Measurements from ENCODE around the gene SLIT2.
A peak's percentile ranks its signal among the peaks of the same experiment; 100 is the strongest.

The SLIT2 gene, protein sequence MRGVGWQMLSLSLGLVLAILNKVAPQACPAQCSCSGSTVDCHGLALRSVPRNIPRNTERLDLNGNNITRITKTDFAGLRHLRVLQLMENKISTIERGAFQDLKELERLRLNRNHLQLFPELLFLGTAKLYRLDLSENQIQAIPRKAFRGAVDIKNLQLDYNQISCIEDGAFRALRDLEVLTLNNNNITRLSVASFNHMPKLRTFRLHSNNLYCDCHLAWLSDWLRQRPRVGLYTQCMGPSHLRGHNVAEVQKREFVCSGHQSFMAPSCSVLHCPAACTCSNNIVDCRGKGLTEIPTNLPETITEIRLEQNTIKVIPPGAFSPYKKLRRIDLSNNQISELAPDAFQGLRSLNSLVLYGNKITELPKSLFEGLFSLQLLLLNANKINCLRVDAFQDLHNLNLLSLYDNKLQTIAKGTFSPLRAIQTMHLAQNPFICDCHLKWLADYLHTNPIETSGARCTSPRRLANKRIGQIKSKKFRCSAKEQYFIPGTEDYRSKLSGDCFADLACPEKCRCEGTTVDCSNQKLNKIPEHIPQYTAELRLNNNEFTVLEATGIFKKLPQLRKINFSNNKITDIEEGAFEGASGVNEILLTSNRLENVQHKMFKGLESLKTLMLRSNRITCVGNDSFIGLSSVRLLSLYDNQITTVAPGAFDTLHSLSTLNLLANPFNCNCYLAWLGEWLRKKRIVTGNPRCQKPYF (N-terminal part only)

DNA sequence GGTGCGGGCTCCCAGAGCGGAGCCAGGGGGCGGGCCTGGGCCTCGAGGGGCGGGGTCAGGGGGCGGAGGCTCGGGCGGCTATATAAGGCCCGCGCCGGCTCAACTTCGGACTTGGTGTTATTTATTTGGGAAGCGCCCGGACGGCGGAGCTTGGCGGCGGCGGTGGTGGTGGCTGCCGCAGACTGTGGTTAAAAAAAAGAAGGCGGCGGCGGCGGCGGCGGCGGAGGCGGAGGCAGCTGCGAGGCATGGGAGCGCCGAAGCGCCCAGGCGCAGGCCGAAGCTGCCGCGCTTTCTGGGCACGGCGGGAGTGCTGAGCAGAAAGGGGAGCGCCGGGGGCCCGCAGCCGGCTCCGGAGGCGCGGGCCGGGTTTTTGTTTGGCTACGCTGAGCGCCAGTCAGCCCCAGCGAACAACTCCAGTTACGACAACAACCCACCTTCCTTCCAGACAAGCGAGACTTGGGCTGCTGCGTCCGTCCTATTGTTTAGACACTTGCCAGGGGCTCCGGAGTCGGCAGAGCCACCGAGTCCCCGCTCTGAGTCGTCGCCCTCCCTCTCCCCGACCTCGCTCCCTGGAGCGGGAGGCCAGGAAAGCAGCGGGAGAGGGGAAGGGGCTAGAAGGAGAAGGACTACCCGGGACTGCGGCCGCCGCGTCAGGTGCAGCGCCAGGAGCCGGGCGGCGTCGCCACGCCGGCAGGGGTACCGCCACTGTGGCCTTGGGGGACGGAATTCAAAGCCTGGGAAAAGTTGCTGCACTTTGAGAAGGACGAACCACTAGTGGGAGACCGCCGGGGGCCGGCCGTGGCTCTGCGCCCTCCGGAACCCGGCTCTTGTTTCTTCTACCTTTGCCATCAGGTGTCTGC is at the start of gene SLIT2:
Gene SLIT2 (plus strand): TSS at position 110 of the 860 bp plus-strand sequence. CDS start 1,911 bp downstream, outside the sequence.
- peak; percentile 58 to 97 (median 74) for DNase-seq
- intact Hi-C loops (cut with DNase I): no loop called here

DNA sequence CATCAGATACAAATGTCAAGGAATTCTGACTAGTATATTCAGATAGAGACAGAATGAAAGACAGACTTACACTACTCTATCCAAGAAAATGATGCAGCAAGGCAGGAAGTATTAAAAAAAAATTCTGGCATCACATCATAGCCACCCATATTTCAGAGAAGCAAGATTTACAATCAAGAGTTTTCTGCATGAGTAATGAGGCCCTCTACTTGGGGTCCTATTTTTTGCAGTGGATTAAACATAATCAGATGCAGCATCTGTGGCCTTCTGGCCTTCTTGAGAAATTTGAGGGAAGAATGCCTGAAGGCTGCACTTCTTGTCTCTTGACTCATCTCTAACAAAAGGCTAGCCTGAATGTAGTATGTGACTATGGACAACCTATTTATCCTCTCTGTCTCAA is 48.2 kb upstream of the SLIT2 start:
- no peak for DNase-seq
- intact Hi-C loops (cut with DNase I): no loop called here

DNA sequence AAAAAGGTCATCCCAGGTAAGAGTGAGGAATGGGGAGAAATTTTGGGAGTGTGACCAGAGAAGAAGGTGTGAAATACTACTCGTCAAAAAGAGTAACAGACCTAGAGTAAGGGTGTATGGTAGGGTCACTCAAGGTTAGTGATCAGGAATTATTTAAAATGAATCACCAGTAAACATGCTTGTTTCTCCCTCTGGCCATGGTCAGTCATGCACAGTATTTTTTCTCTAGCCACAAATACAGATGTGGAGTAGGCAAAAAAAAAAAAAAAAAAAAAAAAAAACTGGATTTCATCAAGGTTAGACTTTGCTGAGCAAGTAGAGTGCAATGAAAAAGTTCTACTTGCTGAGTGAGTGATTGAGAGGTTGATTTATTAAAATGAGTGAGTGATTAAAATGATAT is 34.2 kb upstream of the SLIT2 start:
- intact Hi-C loops (cut with DNase I): no loop called here
- no peak for DNase-seq

DNA sequence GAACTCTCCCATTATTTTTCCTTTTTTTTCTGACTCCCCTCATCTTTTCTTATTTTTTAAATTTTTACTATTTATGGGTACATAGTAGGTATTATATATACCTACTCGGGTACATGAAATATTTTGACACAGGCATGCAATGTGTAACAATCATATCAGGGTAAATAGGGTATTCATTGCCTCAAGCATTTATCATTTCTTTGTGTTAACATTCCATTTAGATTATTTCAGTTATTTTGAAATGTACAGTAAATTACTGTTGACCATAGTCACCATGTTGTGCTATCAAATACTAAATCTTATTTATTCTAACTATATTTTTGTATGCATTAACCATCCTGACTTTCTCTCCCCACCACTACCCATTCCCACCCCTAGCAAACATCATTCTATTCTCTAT is 33.8 kb upstream of the SLIT2 start:
- no peak for DNase-seq
- intact Hi-C loops (cut with DNase I): no loop called here

DNA sequence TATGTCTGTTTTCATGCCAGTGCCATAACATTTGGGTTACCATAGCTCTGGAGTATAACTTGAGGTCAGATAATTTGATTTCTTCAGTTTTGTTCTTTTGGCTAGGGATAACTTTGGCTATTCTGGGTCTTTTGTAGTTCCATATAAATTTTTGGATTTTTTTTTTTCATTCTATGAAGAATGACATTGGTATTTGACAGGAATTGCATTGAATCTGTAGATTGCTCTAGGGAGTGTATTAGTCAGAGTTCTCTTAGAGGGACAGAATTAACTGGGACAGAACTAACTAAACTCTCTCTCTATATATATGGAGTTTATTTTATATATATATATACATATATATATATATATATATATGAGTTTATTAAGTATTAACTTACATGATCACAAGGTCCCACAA is 32.2 kb upstream of the SLIT2 start:
- no peak for DNase-seq
- intact Hi-C loops (cut with DNase I): no loop called here

DNA sequence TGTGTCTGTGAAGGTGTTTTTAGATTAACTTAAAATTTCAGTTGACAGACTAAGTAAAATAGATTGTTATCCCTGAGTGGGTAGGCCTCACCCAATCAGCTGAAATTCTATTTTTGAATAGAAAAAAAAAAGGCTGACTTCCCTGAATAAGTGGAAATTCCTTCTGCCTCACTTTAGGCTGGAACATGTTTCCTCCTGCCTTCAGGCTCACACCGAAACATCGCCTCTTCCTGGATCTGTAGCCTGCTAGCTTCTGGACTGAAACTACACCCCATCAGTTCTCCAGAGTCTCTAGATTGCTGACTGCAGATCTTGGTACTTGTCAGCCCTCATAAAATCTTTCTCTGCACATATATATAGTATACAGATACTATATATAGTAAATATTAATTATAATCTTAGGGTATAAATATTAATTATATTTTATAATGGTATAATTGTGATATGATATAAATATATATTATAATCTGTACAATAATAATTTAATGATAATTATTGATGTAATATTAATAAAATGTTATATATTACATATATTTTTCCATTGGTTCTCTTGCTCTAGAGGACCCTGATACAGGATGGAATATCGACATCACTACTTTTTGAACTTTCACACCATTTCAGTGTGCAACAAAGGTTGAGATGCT is 13.7 kb upstream of the SLIT2 start:
- DNase-seq: no peak

DNA sequence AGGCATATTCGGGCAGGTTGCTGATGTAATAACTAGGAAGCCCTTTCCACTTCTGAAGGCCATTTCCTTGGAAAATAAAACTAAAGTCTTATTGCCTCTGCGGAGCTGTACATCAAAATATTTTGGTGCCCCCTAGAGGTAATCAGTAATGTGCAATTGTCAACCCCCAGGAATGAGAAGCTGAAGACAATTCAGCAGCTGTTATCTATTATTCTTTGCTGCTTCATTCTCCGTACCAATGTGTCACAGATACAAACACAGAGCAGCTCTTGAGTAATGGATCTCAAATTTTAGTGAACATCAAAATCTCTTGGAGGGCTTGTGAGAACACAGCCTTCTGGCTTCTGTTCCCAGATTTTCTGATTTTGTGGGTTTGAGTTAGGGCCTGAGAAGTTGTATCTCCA is 3.5 kb upstream of the SLIT2 start:
- DNase-seq: no peak
- intact Hi-C loops (cut with DNase I): loop anchor here (2.0 kb wide), 2 partner anchors 1023 to 1559 kb away; no protein-coding TSS in a partner anchor

More for the DNA sequence above, 13.7 kb upstream of the SLIT2 start:
- intact Hi-C loops (cut with DNase I): no loop called here

DNA sequence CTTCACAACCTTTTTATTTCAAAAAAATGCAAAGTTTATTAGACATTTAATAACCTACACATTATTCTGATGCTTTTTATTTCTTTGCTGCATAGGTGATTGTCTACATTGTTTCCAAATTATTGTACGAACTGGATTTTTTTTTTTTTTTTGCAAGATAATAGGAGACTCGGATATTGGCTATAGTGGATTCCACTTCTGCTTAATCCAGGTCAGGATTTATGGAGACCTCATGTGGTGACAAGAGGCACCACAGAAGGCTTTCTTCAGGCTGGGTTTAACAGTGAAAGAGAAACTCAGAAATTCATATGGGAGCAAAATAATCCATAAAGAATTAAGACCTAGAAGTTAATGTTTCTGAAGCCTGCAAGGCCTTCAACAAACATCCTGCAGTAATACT is 2.4 kb upstream of the SLIT2 start:
- DNase-seq: no peak
- intact Hi-C loops (cut with DNase I): loop anchor here (2.0 kb wide), 2 partner anchors 1025 to 1561 kb away; no protein-coding TSS in a partner anchor

DNA sequence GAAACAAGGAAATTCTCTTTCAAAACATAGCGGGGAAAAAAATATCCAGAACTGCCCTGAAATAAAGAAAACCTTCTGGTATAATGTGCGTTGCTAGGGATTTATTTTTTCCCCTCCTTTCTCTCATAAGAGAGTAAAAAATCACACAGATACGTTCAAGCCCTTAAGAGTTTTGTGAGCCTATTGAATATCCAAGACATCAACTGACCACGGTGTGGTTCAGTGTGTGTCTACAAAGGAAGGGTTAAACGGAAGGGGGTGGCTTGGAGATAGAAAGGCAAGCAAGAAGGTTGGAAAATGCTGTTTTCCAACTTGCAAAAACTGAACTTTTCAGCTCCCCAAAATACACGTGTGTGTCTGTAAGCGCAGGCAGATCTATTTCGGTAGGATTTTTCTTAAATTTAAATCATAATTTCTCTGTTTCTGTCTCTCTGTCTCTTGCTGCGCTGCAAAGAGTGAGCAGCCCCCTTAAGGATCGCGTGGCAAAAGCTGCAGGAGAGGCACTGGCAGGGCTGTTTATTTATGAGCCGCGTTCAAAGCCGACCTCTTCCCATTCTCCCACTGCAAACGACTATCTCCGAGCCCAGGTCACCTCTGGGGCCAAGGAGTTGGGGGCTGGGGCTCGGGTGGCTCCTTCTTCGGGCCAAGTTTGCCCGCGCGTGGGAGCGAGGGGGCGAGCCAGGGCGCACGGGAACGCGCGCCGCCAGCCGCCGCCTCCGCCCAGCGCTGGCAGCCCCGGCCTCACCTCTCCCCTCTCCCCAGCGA is 492 bp upstream of the SLIT2 start:
- DNase-seq: peak in 1 of 10 donors; percentile 8
- intact Hi-C loops (cut with DNase I): no loop called here

DNA sequence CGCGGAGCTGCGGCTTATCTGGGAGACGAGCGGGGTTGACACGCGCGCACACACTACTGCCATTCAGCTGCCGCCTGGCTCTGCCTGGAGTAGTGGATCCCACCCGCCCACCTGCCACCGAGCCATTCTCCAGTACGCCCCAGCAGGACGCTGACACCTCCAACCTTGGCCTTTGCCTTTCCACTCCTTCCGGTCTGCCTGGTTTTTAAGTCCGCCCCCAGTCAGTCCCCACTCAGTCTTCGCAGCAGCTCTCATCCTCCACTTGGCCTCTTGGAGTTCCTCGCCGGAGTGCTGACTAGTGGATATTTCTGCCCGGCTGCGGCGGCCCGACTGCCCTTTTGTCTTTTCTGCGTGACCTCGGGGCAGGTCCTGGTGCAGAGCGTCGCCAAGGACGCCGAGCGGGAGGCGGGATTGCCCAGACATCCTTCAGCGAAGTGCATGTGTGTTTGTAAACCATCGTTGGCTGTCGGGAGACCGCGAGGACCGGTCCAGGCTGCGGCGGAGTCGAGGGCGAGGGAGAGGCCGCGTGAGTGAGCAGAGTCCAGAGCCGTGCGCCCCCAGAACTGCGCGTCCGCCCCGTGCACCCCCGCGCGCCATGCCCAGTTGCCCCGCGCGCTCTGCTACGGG is 1.1 kb downstream of the SLIT2 start:
- peak in 8 of 10 donors; percentile 10 to 83 (median 20) for DNase-seq
- intact Hi-C loops (cut with DNase I): no loop called here

DNA sequence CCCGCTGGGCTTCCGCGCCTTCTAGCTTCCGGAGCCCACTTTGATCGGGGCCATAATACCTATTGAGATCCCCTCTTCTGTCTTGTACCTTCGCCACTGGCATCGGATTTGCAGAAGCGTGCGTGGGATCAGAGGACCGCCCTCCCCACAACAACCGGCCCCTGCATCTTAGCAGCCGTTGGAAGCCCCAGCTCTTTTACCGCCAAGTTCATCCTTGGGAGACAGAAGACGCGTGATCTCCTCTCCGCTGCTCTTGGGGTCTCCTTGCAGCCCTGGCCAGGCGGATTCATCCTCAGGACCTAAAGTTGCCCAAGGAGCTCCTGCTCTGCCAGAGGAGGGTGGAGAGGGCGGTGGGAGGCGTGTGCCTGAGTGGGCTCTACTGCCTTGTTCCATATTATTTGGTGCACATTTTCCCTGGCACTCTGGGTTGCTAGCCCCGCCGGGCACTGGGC is 1.6 kb downstream of the SLIT2 start:
- peak in 3 of 10 donors; percentile 11 to 59 (median 58) for DNase-seq

DNA sequence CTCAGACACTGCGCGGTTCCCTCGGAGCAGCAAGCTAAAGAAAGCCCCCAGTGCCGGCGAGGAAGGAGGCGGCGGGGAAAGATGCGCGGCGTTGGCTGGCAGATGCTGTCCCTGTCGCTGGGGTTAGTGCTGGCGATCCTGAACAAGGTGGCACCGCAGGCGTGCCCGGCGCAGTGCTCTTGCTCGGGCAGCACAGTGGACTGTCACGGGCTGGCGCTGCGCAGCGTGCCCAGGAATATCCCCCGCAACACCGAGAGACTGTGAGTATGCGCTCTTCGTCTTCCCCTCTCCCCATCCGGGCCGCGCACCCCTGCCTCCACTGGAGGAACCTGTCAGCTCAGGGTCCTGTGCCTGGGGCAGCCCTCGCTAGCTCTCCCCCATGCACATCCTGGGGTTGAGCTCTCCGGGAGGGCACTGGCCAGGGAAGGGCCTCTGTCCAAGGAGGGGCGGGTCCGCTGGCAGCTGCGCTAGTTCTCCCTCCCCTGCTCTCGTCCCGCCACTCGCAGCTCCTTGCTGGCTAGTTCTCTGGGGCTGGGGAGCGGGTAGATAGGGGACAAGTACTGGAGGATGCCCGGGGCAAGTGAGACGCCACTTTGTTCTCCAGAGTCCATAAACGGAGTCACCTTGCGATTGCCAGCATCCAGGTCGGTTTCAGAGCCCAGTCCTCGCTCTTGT is 2.2 kb downstream of the SLIT2 start:
- intact Hi-C loops (cut with DNase I): no loop called here
- peak; percentile 12 to 86 (median 28) for DNase-seq

More for the DNA sequence above, 1.6 kb downstream of the SLIT2 start:
- intact Hi-C loops (cut with DNase I): no loop called here

DNA sequence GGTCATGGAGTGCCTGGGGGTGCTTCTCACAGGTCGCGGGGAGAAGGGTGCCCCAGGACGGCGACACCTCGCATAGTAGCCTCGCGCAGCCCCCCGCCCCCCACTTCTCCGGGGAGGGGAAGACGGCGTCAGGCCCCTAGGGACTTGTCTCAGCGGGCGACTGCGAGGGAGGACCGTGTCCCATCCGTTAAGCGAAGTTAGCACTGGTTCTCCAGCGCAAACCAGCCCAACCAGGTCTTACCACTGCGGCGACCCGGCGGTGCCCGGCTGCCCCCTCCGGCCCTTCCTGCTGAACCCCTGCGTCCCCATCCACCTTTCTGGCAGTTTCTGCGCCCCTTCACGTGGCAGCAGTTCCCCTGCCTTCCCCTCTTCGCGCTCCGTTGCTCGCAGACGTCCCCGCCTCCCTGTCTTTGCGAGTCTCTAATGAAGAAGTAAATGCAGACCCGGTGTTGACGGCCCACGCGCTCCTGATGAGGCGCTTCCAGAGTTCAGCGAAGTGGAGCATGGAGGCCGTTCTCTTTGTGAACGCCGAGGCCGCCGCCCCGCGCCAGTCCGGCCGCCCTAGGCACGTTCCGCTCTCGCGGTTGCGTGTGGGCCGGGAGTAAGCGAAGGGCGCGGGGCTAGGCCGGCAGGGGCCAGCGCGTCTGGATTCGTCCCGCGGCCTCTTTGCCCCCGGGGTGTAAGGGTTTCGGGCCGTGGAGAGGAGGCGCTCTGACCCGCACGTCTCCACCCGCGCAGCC is 3.0 kb downstream of the SLIT2 start:
- intact Hi-C loops (cut with DNase I): no loop called here
- DNase-seq: peak in 8 of 10 donors; percentile 8 to 85 (median 19)

DNA sequence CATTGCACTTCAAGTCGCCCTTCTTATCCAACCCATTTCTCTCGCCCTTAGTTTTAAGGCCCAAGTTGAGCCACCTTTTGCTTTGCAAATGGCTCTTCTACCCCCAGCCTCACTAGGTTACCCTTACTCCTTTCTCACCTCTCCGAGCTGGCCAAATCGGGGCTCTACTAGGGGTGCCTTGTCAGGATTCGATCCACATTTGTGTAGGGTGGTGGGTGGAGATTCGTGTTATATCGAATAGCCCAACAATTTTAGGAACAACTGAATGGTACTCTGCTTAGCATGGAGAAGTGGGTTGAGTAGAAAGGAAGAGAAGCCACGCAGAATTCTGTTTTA is 3.5 kb downstream of the SLIT2 start:
- no peak for DNase-seq
- intact Hi-C loops (cut with DNase I): no loop called here

DNA sequence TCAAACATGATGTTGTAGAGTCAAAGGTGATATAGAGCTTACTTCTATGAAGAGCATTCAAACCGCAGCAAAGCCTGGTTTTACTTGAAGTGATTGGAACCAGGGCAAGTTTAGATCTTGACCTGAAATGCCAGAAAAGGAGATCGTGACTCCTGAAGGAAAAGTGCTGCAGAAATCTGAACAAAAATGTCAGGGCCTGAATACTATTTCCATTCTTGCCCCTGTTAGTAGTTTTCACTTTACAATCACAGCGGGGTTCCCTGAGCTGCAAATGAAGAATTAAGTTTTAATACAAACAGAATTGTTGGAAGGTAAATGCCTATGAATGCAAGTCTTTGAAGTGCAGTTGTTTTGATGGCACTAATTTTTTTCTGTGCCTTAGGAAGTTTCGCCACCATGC is 4.1 kb downstream of the SLIT2 start:
- DNase-seq: no peak
- intact Hi-C loops (cut with DNase I): no loop called here

DNA sequence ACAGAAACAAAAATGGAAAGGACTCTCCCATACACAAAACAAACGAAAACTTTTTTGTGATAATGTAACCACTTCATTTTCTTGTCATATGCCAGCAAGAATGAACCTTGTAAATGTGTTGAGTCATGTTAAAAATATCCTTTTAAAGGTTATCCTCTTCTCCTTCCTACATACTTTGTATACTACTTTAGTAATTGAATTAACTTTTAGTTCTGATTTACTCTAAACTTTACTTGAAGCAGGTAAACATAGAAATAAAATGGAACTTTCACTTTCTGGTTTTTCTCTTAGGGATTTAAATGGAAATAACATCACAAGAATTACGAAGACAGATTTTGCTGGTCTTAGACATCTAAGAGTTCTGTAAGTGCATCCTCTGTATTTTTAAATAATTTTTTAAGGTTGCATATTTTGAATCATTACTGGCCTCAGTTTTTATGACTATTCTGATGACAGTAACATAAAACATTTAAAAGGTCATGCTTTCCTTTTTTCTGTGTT is 4.7 kb downstream of the SLIT2 start:
- no peak for DNase-seq
- intact Hi-C loops (cut with DNase I): no loop called here

DNA sequence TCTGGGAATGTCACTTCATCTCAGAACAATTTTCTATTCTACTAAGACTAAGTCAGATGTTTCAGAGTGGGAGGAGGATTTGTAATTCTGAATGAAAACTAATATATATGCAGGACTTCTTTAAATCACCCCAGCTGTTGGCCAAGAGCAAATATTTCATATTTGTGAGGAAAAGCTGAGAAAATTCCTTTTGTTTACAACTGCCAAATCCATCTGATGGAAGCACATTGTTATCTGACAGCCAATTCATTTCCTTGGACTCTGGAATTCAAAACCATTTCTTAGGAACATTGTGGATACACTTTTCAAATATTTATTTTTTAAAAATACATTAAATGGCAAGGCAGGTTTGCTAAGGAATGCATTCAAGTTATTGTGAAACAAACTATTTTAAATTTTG is 8.0 kb downstream of the SLIT2 start:
- DNase-seq: no peak
- intact Hi-C loops (cut with DNase I): no loop called here

DNA sequence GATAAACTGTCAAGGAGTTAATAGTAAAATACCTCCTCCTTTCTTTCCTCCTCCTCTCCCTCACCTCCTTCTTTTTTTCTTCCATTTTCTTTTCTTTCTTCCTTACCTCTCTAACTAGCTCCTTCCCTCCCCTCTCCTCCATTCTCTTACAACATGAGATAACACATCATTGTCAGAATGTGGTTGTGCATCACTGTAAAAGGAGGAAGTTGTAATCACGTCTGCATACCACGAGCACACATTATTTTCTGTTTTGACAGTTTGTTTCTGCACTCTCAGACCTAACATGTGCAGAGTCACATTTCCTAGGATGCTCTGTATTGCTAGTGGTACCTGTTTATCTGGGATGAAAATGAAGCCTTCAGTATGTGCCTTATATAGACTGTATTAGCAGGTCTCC is 9.1 kb downstream of the SLIT2 start:
- intact Hi-C loops (cut with DNase I): no loop called here
- DNase-seq: no peak

All from posterior cingulate gyrus (tissue), 11 donors.